Rectal smooth muscle tissue (tissue), 1 donor: ENCODE measurements around the gene GMNC.

Experiments
- H3K27ac ChIP-seq: one replicate; pipeline ENCODE4 v1.7.0; 2013; ENCODE audit warnings: low read depth, low read length, inconsistent platforms
- H3K27me3 ChIP-seq: one replicate; pipeline ENCODE4 v1.7.0; 2013; ENCODE audit warnings: low read length; ENCODE audit not compliant: control insufficient read depth, insufficient read depth
- H3K36me3 ChIP-seq: one replicate; pipeline ENCODE4 v1.7.0; 2013; ENCODE audit warnings: low read length; ENCODE audit not compliant: control insufficient read depth, insufficient read depth
- H3K4me1 ChIP-seq: one replicate; pipeline ENCODE4 v1.7.0; 2013; ENCODE audit warnings: low read length; ENCODE audit not compliant: control insufficient read depth, insufficient read depth
- H3K4me3 ChIP-seq: one replicate; pipeline ENCODE4 v1.7.0; 2013; ENCODE audit warnings: low read length
- H3K9ac ChIP-seq: one replicate; pipeline ENCODE4 v1.7.0; 2013; ENCODE audit warnings: low read length

Gene GMNC

GRCh38 chr3:190870127-190870526 lies 7.6 kb upstream of the GMNC start:
- no peak overlapping the region for H3K9ac ChIP-seq
- H3K27ac ChIP-seq = no peak overlapping the region
- H3K36me3 ChIP-seq = no peaks in the 10 kb centered on the region
- no peak overlapping the region for H3K4me3 ChIP-seq
- H3K27me3 ChIP-seq = no peaks in the 10 kb centered on the region
- no peaks in the 10 kb centered on the region for H3K4me1 ChIP-seq

GRCh38 chr3:190867071-190867470 lies 4.6 kb upstream of the GMNC start:
- Histone ChIP-seq H3K4me1 (peaks cover 2% of the 10 kb centered on the region), H3K4me3 (no peak overlapping the region), H3K27me3 (no peaks in the 10 kb centered on the region), H3K27ac (no peak overlapping the region), H3K9ac (no peak overlapping the region), H3K36me3 (no peaks in the 10 kb centered on the region)

- Histone ChIP-seq H3K27ac (no peak overlapping the region), H3K4me1 (peaks cover 2% of the 10 kb centered on the region), H3K36me3 (no peaks in the 10 kb centered on the region), H3K9ac (no peak overlapping the region), H3K4me3 (no peak overlapping the region), H3K27me3 (no peaks in the 10 kb centered on the region)
Measured at GRCh38 chr3:190865828-190866227, 3.3 kb upstream of the GMNC start.

GRCh38 chr3:190865419-190865818 lies 2.9 kb upstream of the GMNC start:
- Histone ChIP-seq H3K4me1 (peaks cover 2% of the 10 kb centered on the region), H3K9ac (no peak overlapping the region), H3K36me3 (no peaks in the 10 kb centered on the region), H3K27me3 (no peaks in the 10 kb centered on the region), H3K27ac (no peak overlapping the region), H3K4me3 (no peak overlapping the region)

- H3K36me3 ChIP-seq = no peaks in the 10 kb centered on the region
- H3K4me1 ChIP-seq = peaks cover 2% of the 10 kb centered on the region
- H3K27me3 ChIP-seq = no peaks in the 10 kb centered on the region
- no peak overlapping the region for H3K9ac ChIP-seq
- no peak overlapping the region for H3K4me3 ChIP-seq
- H3K27ac ChIP-seq = no peak overlapping the region
Measured at GRCh38 chr3:190864002-190864401, 1.5 kb upstream of the GMNC start.

GRCh38 chr3:190863119-190863465 lies 598 bp upstream of the GMNC start:
- Histone ChIP-seq H3K4me1 (peaks cover 2% of the 10 kb centered on the region), H3K9ac (no peak overlapping the region), H3K4me3 (peak overlapping the region; percentile 70), H3K27me3 (no peaks in the 10 kb centered on the region), H3K36me3 (no peaks in the 10 kb centered on the region), H3K27ac (no peak overlapping the region)

- Histone ChIP-seq H3K36me3 (no peaks in the 10 kb centered on the region), H3K4me3 (no peak overlapping the region), H3K4me1 (peaks cover 2% of the 10 kb centered on the region), H3K27ac (no peak overlapping the region), H3K9ac (no peak overlapping the region), H3K27me3 (no peaks in the 10 kb centered on the region)
Measured at GRCh38 chr3:190860521-190860920, 2.0 kb downstream of the GMNC start.

- Histone ChIP-seq H3K4me3 (no peak overlapping the region), H3K27ac (no peak overlapping the region), H3K36me3 (no peaks in the 10 kb centered on the region), H3K9ac (no peak overlapping the region), H3K4me1 (no peaks in the 10 kb centered on the region), H3K27me3 (no peaks in the 10 kb centered on the region)
Measured at GRCh38 chr3:190855151-190855550, 7.3 kb downstream of the GMNC start.

- H3K36me3 ChIP-seq = no peaks in the 10 kb centered on the region
- no peak overlapping the region for H3K4me3 ChIP-seq
- no peak overlapping the region for H3K9ac ChIP-seq
- no peak overlapping the region for H3K27ac ChIP-seq
- no peaks in the 10 kb centered on the region for H3K27me3 ChIP-seq
- H3K4me1 ChIP-seq = no peaks in the 10 kb centered on the region
Measured at GRCh38 chr3:190854062-190854461, 8.4 kb downstream of the GMNC start.

GRCh38 chr3:190853464-190853863 lies 9.0 kb downstream of the GMNC start:
- Histone ChIP-seq H3K27me3 (no peaks in the 10 kb centered on the region), H3K9ac (no peak overlapping the region), H3K4me3 (no peak overlapping the region), H3K4me1 (no peaks in the 10 kb centered on the region), H3K36me3 (no peaks in the 10 kb centered on the region), H3K27ac (no peak overlapping the region)

GRCh38 chr3:190849607-190850006 lies 12.9 kb downstream of the GMNC start:
- H3K36me3 ChIP-seq = no peaks in the 10 kb centered on the region
- no peaks in the 10 kb centered on the region for H3K27me3 ChIP-seq
- no peak overlapping the region for H3K9ac ChIP-seq
- no peak overlapping the region for H3K4me3 ChIP-seq
- H3K27ac ChIP-seq = no peak overlapping the region
- H3K4me1 ChIP-seq = no peaks in the 10 kb centered on the region

GRCh38 chr3:190848870-190849269 lies 13.6 kb downstream of the GMNC start:
- H3K4me3 ChIP-seq = no peak overlapping the region

GRCh38 chr3:190847436-190847835 lies 15.1 kb downstream of the GMNC start:
- Histone ChIP-seq H3K27ac (no peak overlapping the region), H3K27me3 (no peaks in the 10 kb centered on the region), H3K36me3 (no peaks in the 10 kb centered on the region), H3K4me3 (no peak overlapping the region), H3K4me1 (no peaks in the 10 kb centered on the region), H3K9ac (no peak overlapping the region)

More at GRCh38 chr3:190848870-190849269, 13.6 kb downstream of the GMNC start:
- no peak overlapping the region for H3K9ac ChIP-seq
- no peaks in the 10 kb centered on the region for H3K36me3 ChIP-seq
- H3K27me3 ChIP-seq = no peaks in the 10 kb centered on the region
- no peak overlapping the region for H3K27ac ChIP-seq
- H3K4me1 ChIP-seq = no peaks in the 10 kb centered on the region
